Endometrium (tissue), 2 donors: ENCODE measurements around the gene SLC8A1.

Experiments
- FAIRE-seq: peaks from 2 replicates; lab custom pipeline; 2012; peaks lifted over from hg19 to GRCh38; lab: Jason Lieb, UNC
- donor health status: control.
- donor health status: control.

SLC8A1 gene

GRCh38 chr2:40457837-40458236, 5.9 kb upstream of the SLC8A1 start:
- no peak for FAIRE-seq

- no peak for FAIRE-seq
Observed at GRCh38 chr2:40457366-40457765, 5.5 kb upstream of the SLC8A1 start.

- no peak for FAIRE-seq
Observed at GRCh38 chr2:40456926-40457325, 5.0 kb upstream of the SLC8A1 start.

- FAIRE-seq = no peak
Observed at GRCh38 chr2:40455661-40456060, 3.8 kb upstream of the SLC8A1 start.

GRCh38 chr2:40454321-40454720, 2.4 kb upstream of the SLC8A1 start:
- no peak for FAIRE-seq

- FAIRE-seq = no peak
Observed at GRCh38 chr2:40452786-40453185, 896 bp upstream of the SLC8A1 start.

GRCh38 chr2:40450796-40451430, 977 bp downstream of the SLC8A1 start:
- FAIRE-seq = no peak

GRCh38 chr2:40450066-40450795, 1.7 kb downstream of the SLC8A1 start:
- no peak for FAIRE-seq

GRCh38 chr2:40448476-40449079, 3.3 kb downstream of the SLC8A1 start:
- FAIRE-seq = no peak

GRCh38 chr2:40445467-40445866, 6.4 kb downstream of the SLC8A1 start:
- FAIRE-seq = no peak

- FAIRE-seq = no peak
Observed at GRCh38 chr2:40440835-40441234, 11.1 kb downstream of the SLC8A1 start.

- FAIRE-seq = no peak
Observed at GRCh38 chr2:40439473-40439872, 12.4 kb downstream of the SLC8A1 start.

GRCh38 chr2:40436093-40436475, 15.8 kb downstream of the SLC8A1 start:
- FAIRE-seq = no peak

GRCh38 chr2:40435426-40436092, 16.3 kb downstream of the SLC8A1 start:
- FAIRE-seq = no peak

GRCh38 chr2:40434731-40435271, 17.1 kb downstream of the SLC8A1 start:
- no peak for FAIRE-seq

GRCh38 chr2:40433736-40434135, 18.2 kb downstream of the SLC8A1 start:
- no peak for FAIRE-seq

- no peak for FAIRE-seq
Observed at GRCh38 chr2:40432921-40433483, 18.9 kb downstream of the SLC8A1 start.

- no peak for FAIRE-seq
Observed at GRCh38 chr2:40431600-40431955, 20.3 kb downstream of the SLC8A1 start.

- no peak for FAIRE-seq
Observed at GRCh38 chr2:40430776-40431599, 20.9 kb downstream of the SLC8A1 start.

- FAIRE-seq = no peak
Observed at GRCh38 chr2:40428439-40428838, 23.5 kb downstream of the SLC8A1 start.

GRCh38 chr2:40421631-40422297, 30.1 kb downstream of the SLC8A1 start:
- FAIRE-seq = no peak
